T1000 (cell line): ENCODE measurements around the gene FAM151A.

Experiments
- DNase-seq: peaks from one replicate; lab custom pipeline; 2025; ENCODE audit warnings: mixed read lengths; lab: John Stamatoyannopoulos, UW

FAM151A gene

GRCh38 chr1:54623216-54624007 lies at the start of gene FAM151A:
Gene FAM151A, minus strand, starts transcription at chr1:54623525. Its CDS starts 130 bp downstream, at chr1:54623395.
- DNase-seq: no peak

GRCh38 chr1:54671985-54672608 lies 48.8 kb upstream of the FAM151A start:
- no peak for DNase-seq

GRCh38 chr1:54668567-54668966 lies 45.2 kb upstream of the FAM151A start:
- DNase-seq: no peak

GRCh38 chr1:54667797-54668196 lies 44.5 kb upstream of the FAM151A start:
- no peak for DNase-seq

GRCh38 chr1:54666333-54666732 lies 43.0 kb upstream of the FAM151A start:
- no peak for DNase-seq

GRCh38 chr1:54665852-54666251 lies 42.5 kb upstream of the FAM151A start:
- DNase-seq: no peak

GRCh38 chr1:54664364-54664763 lies 41.0 kb upstream of the FAM151A start:
- DNase-seq: no peak

- DNase-seq: no peak
These were observed 40.4 kb upstream of the FAM151A start for GRCh38 chr1:54663725-54664124.

GRCh38 chr1:54658164-54658913 lies 35.0 kb upstream of the FAM151A start:
- no peak for DNase-seq

- DNase-seq: no peak
These were observed 29.7 kb upstream of the FAM151A start for GRCh38 chr1:54653036-54653435.

- no peak for DNase-seq
These were observed 28.8 kb upstream of the FAM151A start for GRCh38 chr1:54652168-54652567.

- DNase-seq: no peak
These were observed 28.3 kb upstream of the FAM151A start for GRCh38 chr1:54651608-54652007.

GRCh38 chr1:54650417-54650816 lies 27.1 kb upstream of the FAM151A start:
- no peak for DNase-seq

- no peak for DNase-seq
These were observed 26.6 kb upstream of the FAM151A start for GRCh38 chr1:54649921-54650320.

- DNase-seq: no peak
These were observed 26.0 kb upstream of the FAM151A start for GRCh38 chr1:54649130-54649898.

GRCh38 chr1:54645806-54646676 lies 22.7 kb upstream of the FAM151A start:
- no peak for DNase-seq

- no peak for DNase-seq
These were observed 20.4 kb upstream of the FAM151A start for GRCh38 chr1:54643736-54644135.

- DNase-seq: no peak
These were observed 17.8 kb upstream of the FAM151A start, which contains the start of gene MROH7 for GRCh38 chr1:54640863-54641836. Gene MROH7, plus strand, starts transcription at chr1:54641786. Its CDS starts 11,141 bp downstream, at chr1:54652927.

- no peak for DNase-seq
These were observed 17.0 kb upstream of the FAM151A start for GRCh38 chr1:54640361-54640760.
